Left ventricle myocardium inferior (tissue), 1 donor: ENCODE data around the gene GRK1. TPM values are rescaled to one million over a fixed set of nuclear protein-coding genes. Genes with fewer than 3 reads are reported as not detected.

Experiments
- DNase-seq: peaks from one replicate; pipeline ENCODE4 v3.0.0-alpha.2; 2020
- H3K27ac ChIP-seq: fragments of 200-600 bp; replicated peaks from 2 replicates; pipeline ENCODE4 v1.8.0; 2021
- H3K27me3 ChIP-seq: fragments of 200-600 bp; 2 replicates; pipeline ENCODE4 v1.8.0; 2021; ENCODE audit warnings: low read depth
- H3K36me3 ChIP-seq: fragments of 200-600 bp; 2 replicates; pipeline ENCODE4 v1.8.0; 2021
- H3K4me1 ChIP-seq: fragments of 200-600 bp; 2 replicates; pipeline ENCODE4 v1.8.0; 2021
- H3K4me3 ChIP-seq: fragments of 200-600 bp; 2 replicates; pipeline ENCODE4 v1.8.0; 2021; ENCODE audit warnings: mild to moderate bottlenecking, moderate library complexity
- H3K9me3 ChIP-seq: fragments of 200-600 bp; replicated peaks from 2 replicates; pipeline ENCODE4 v1.8.0; 2021
- CTCF ChIP-seq: fragments of 200-600 bp; IDR thresholded peaks from 2 replicates; pipeline ENCODE4 v1.8.0; 2021; ENCODE audit warnings: antibody characterized with exemption, mild to moderate bottlenecking, borderline replicate concordance
- intact Hi-C: fragments of 100-400 bp; cut with micrococcal nuclease; formaldehyde crosslinking; loops from one replicate; pipeline ENCODE4 v1.11.0; 2022
- total RNA-seq: library from RNA; stranded (reverse); fragmentation: NEBNext Ultra II Directional; extraction: Animal tissue kit (Norgen Biotek cat#: 25700); gene quantifications from one replicate; pipeline ENCODE4 v1.2.1, GENCODE V29; 2021
- donor health status: DM: no; HTN: yes; CAD: no; lungs with severe emphysema.

The GRK1 gene
- total RNA-seq, 1 donor from 2014 or later: 0.85 TPM

- no peak for DNase-seq
- Histone ChIP-seq H3K9me3 (no peaks in the 10 kb centered on the region), H3K36me3 (no peaks in the 10 kb centered on the region), H3K4me1 (peaks cover 20% of the 10 kb centered on the region), H3K4me3 (no peak overlapping the region), H3K27ac (no peak overlapping the region), H3K27me3 (no peaks in the 10 kb centered on the region)
- intact Hi-C loops: no loop called here
- TF ChIP-seq CTCF: no peak
Measured at GRCh38 chr13:113763254-113763653, 96.2 kb downstream of the GRK1 start.

GRCh38 chr13:113763961-113764792, 97.2 kb downstream of the GRK1 start:
- peaks cover 12% of the 10 kb centered on the region for H3K4me1 ChIP-seq
- no peaks in the 10 kb centered on the region for H3K9me3 ChIP-seq
- H3K4me3 ChIP-seq: no peak overlapping the region
- no peak for TF ChIP-seq CTCF
- H3K27ac ChIP-seq: no peak overlapping the region
- no peak for DNase-seq
- H3K27me3 ChIP-seq: no peaks in the 10 kb centered on the region
- no peaks in the 10 kb centered on the region for H3K36me3 ChIP-seq
- intact Hi-C loops: no loop called here

DNA sequence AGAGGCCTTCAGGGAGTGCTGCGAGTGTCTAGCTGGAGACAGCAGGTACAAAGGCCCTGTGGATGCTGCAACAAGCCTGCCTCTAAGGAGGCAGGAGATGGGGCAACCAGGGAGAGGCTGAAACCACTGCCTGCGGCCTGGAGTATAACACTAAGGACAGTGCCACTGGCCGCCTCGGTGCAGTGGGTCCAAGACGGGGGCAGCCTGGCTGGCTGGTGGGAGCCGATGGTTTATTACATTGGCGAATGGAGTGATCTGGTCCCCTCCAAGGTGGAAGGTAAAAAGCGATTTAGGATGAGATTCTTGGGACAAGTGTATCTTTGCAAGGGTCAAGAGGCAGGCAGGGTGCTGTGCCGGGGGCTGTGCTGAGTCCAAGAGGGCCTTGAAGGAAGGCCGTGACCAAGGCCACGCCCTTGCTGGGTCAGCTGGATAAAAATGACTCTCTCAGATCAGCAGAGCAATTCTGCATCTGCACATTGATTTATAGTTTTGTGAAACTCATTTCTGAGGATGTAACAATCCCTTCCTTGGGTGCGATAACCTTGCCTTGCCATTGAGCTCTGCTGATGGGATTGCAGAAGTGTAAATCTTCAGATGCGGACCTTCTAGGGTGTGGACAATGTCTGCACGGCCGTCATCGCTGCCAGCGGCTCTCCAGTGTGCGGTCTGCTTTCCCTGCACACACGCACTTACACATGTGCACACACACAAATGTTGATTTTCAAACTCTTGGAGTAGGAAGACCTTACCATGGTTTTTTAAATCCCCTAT, 98.0 kb downstream of the GRK1 start:
- H3K9me3 ChIP-seq: no peaks in the 10 kb centered on the region

DNA sequence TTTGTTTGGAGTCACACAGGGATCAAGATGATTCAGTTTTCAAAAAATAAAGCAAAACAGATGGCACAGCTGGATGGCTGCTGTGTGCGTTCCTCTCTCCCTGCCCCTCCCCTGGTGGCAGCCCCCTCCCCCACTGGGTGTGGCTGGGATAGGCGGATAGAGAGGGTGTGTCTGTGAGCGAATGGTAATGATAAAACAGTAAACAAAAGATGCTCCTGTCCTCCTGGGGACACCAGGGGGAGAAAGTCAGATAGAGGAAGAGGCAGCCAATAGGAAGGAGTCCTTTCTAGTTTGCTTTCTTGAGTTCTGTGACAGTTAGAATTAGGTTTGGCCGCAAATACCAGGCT, 98.5 kb downstream of the GRK1 start:
- Histone ChIP-seq H3K4me1 (no peaks in the 10 kb centered on the region), H3K27ac (no peak overlapping the region), H3K36me3 (no peaks in the 10 kb centered on the region), H3K27me3 (no peaks in the 10 kb centered on the region), H3K9me3 (no peaks in the 10 kb centered on the region), H3K4me3 (no peak overlapping the region)
- TF ChIP-seq CTCF: no peak
- intact Hi-C loops: no loop called here
- DNase-seq: no peak

More for the DNA sequence above, 98.0 kb downstream of the GRK1 start:
- Histone ChIP-seq H3K4me3 (no peak overlapping the region), H3K27me3 (no peaks in the 10 kb centered on the region), H3K36me3 (no peaks in the 10 kb centered on the region), H3K4me1 (peaks cover 4% of the 10 kb centered on the region), H3K27ac (no peak overlapping the region)
- intact Hi-C loops: no loop called here
- TF ChIP-seq CTCF: no peak
- DNase-seq: no peak

DNA sequence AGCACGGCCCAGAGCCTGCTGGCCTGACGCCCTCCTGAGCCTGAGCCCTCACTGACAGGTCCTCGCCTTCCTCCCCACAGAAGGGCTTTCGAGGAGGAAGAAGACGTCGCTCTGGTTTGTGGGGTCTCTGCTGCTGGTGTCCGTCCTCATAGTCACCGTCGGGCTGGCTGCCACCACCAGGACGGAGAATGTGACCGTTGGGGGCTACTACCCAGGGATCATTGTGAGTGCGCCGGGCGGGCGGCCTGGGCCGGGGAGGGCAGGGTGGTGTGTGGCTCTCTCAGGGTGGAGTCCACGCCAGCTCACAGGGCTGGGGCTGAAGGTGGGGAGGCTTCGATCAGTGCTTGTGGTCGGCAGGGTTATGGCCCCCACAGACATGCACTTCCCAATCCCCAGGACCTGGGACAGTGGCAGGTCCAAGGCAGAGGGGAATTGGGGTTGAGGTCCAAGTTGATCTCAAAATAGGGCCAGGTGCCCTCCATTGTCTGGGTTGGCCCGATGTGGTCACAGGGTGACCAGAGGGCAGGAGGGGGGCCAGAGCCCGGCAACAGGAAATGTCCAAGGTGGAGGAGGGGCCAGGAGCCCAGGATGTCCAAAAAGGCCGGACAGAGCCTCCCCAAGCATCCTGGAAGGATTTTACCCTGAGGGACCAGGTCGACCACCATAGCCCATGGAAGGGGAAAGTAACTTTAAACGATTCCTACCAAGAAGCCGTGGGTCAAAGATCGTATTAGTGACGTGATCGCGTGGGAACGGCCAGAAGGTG, 99.2 kb downstream of the GRK1 start:
- H3K4me3 ChIP-seq: no peak overlapping the region
- H3K4me1 ChIP-seq: no peaks in the 10 kb centered on the region
- no peak overlapping the region for H3K27ac ChIP-seq
- no peaks in the 10 kb centered on the region for H3K9me3 ChIP-seq
- no peaks in the 10 kb centered on the region for H3K27me3 ChIP-seq
- H3K36me3 ChIP-seq: no peaks in the 10 kb centered on the region
- DNase-seq: no peak
- intact Hi-C loops: no loop called here
- TF ChIP-seq CTCF: no peak
